NCI-H748 (cell line): ENCODE measurements around the gene PRAF2.

Experiments used
- DNase-seq: peaks from one replicate; lab custom pipeline; 2025; ENCODE audit not compliant: unreplicated experiment; lab: John Stamatoyannopoulos, UW

Gene PRAF2

GRCh38 chrX:49075347-49075746, 1.5 kb upstream of the PRAF2 start:
- DNase-seq: no peak

GRCh38 chrX:49072712-49073095, 1.1 kb downstream of the PRAF2 start:
- DNase-seq: no peak

GRCh38 chrX:49071877-49072711, 1.7 kb downstream of the PRAF2 start:
- DNase-seq: no peak

- no peak for DNase-seq
Observed at GRCh38 chrX:49070988-49071387, 2.8 kb downstream of the PRAF2 start.

- no peak for DNase-seq
Observed at GRCh38 chrX:49069038-49069437, 4.8 kb downstream of the PRAF2 start.

- DNase-seq: no peak
Observed at GRCh38 chrX:49067285-49068120, 6.3 kb downstream of the PRAF2 start.

GRCh38 chrX:49066690-49067089, 7.1 kb downstream of the PRAF2 start:
- no peak for DNase-seq

GRCh38 chrX:49066278-49066677, 7.5 kb downstream of the PRAF2 start:
- DNase-seq: no peak

- DNase-seq: no peak
Observed at GRCh38 chrX:49064735-49065134, 9.1 kb downstream of the PRAF2 start.

- no peak for DNase-seq
Observed at GRCh38 chrX:49064303-49064702, 9.5 kb downstream of the PRAF2 start.

GRCh38 chrX:49063715-49064114, 10.1 kb downstream of the PRAF2 start:
- no peak for DNase-seq

- DNase-seq: no peak
Observed at GRCh38 chrX:49061916-49062315, 11.9 kb downstream of the PRAF2 start.

GRCh38 chrX:49061490-49061889, 12.3 kb downstream of the PRAF2 start:
- DNase-seq: no peak

- DNase-seq: no peak
Observed at GRCh38 chrX:49060914-49061313, 12.9 kb downstream of the PRAF2 start.

GRCh38 chrX:49059681-49060085, 14.1 kb downstream of the PRAF2 start:
- no peak for DNase-seq

- DNase-seq: no peak
Observed at GRCh38 chrX:49059201-49059600, 14.6 kb downstream of the PRAF2 start.

GRCh38 chrX:49058794-49059193, 15.0 kb downstream of the PRAF2 start, which contains the start of gene CCDC120:
CCDC120 (plus strand) TSS chrX:49058999; CDS start chrX:49062042, 3,043 bp downstream.
- no peak for DNase-seq

- DNase-seq: no peak
Observed at GRCh38 chrX:49054073-49054762, 19.6 kb downstream of the PRAF2 start.

- peak; percentile 88 for DNase-seq
Observed at GRCh38 chrX:49053223-49054072, 20.4 kb downstream of the PRAF2 start.

GRCh38 chrX:49043987-49044281, 29.9 kb downstream of the PRAF2 start:
- no peak for DNase-seq
